HG03095 (cell line): ENCODE data around the gene NANOGP8.

ENCODE experiments used
- ATAC-seq: cut with Tn5 transposase; IDR thresholded peaks from one replicate; pipeline ENCODE4 v1.9.1; 2021; ENCODE audit warnings: moderate library complexity; ENCODE audit not compliant: unreplicated experiment

The NANOGP8 gene

DNA sequence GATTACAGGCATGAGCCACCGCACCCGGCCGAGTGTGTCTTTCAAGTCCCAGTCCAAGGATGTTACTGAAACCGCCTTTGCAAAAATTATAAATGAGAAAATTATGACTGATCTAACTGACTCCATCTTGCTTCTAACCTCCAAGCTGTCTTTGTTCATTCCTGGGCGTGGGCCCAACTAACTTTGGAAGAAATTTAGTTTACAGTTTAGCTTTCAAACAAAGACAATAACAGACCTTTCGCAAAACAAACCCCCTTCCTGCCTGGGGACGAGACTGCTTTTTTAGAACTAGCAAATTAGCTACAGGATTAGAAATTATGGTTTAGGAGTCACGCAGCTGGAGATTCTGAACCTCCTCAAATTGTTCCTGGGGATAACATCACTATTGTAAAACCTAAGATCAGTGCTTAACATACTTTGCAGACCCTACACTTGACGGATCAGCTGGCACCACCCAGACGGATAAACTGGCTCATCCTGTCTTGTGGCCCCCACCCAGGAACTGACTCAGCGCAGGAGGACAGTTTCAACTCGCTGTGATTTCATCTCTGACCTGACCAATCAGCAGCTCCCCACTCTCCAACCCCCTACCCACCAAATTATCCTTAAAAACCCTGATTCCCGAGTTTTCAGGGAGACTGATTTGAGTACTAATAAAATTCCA lies 23.8 kb downstream of the NANOGP8 start:
- no peak for ATAC-seq

- no peak for ATAC-seq
Measured at GRCh38 chr15:35060591-35060990, 24.5 kb downstream of the NANOGP8 start.

GRCh38 chr15:35058534-35059054 lies 26.5 kb downstream of the NANOGP8 start:
- no peak for ATAC-seq

DNA sequence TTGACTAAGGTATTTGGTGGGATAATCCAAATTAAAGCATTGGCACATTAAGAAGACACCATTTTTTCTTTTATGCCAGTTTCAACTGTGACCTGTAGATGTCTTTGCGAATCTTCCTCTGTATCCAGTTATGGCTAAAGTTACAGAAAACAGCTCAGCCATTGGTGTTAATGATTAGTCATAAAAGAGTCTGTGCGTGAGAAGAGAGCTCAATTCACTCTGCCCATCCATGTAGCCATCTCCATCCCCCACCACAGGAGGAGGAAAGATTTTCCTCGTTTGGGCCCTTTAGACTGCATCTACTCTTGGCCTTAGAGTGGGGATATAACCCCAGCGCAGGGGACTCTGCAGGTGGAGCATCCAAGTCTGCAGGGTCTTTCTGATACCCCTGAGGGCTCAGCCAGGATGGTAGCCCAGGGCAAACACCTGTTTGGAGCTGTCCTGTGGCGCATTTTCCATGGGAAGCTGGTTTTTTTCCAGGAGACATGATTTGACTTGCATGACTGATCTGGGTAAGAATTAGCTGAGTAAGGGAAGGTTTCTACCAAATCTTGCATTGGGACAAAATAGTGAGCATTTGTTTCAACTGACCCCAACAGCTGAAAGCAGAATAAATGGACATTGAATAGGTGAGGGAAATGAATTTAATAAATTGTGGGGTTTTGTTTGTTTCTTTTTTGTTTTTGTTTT lies 29.5 kb downstream of the NANOGP8 start:
- ATAC-seq: no peak

DNA sequence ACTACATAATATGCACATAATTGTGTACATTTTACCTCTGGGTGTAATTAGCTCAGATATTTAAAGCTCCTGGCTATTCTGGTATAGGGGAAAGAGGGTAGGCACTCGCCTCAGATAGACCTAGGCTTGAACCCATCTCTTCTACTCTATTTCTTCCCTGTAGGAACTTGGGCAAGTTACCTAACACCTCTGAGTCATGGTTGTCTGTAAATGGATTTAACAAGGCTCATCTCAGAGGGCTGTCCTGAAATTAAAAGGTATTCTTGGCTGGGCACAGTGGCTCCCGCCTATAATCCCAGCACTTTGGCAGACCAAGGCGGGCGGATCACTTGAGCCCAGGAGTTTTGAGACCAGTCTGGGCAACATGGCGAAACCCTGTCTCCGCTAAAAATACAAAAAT lies 30.7 kb downstream of the NANOGP8 start:
- no peak for ATAC-seq

DNA sequence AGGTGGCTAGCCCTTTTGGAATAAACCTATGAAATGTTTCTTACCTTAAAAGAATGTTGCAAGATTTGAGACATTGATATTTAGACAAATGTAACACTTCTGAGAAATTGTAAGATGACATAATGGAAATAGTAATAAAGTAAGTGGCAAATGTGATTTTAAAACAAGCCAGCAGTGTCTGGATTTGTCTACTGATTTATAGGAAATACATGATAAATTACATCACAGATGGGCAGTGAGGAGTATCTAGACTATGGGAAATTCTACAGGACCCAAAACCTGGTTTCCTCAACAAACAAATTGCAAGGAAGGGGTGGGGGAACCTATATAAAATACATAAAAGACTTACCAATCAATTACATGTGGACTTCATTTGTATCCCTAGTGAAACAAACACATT lies 37.1 kb downstream of the NANOGP8 start:
- no peak for ATAC-seq

- ATAC-seq: no peak
Measured at GRCh38 chr15:35047528-35047927, 37.6 kb downstream of the NANOGP8 start.

DNA sequence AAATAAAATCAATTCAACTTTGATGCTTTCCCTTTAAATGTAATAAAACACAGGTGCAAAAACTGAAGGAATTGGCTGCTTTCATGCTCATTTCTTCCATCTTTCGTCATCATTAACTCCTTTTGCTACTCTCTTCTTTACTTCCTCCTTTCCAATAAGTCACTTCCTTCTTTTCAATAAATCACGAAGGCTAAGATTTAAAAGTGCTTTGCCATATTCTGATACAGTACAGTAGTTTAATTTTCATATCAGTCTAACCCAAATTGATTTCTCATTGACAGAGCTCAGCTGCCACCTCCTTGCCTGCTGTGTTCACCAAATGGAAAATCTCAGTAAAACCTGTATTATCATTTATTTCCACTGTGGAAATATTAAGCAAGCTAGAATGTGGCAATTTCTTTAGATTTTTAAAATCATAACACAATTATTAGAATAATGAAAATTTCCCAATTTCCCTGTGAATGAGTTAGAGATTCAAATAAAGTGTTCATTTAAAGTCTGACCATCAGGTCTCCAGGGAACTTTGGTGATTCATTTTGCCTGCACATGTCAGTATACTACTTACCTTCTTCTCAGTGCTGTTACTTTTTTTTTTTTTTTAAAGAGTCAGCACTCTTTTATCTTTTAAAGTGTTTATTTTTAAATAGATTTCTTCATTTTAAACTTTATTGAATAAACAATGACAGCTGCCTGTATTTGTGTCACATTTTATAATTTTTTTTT lies 41.6 kb downstream of the NANOGP8 start:
- no peak for ATAC-seq

DNA sequence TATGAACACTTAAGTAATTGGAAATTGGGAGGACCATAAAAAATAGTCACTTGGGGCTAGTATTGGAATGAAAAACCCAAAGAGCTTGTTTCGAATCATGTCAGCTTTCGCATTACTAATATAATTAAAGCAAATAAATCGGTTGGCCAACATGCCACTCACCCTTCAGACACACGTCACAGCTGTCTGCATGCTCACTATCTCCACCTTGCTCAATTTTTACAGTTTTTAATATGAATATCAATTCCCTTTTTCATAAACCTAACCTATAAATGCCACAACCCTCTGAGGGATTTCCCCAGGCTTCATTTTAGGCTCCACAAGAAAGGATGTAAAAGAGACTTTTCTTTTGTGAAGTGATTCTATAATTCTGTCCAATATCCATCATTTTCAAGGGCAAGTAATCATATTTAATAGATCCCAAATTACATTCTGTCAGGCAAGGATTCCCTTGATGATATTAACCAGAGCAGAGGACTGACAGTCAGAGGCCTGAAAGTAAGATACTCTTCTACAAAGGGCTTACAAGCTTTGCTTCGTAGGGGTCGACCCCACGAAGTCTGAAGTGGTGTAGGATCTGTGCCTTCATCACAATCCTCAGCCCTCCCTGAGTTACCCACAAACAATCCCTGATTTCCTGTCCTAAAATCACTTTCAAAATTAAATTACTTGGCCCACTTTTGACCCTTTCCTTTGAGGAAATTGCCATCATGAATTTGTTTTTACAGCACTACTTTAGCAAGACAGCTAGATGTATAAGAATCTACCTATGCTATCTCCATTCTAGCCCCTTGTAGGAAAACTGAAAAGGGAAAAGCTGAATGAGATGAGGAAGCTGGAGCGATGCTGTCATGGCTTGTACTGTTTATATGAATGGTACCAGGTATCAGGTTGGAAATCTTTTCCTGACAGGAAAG lies 44.5 kb downstream of the NANOGP8 start:
- no peak for ATAC-seq

- ATAC-seq: no peak
Measured at GRCh38 chr15:35038626-35039451, 46.3 kb downstream of the NANOGP8 start.
